Measurements from ENCODE around the gene ZNF281. TPM values are rescaled to one million over a fixed set of nuclear protein-coding genes. Genes with fewer than 3 reads are reported as not detected.

ZNF281 gene, protein sequence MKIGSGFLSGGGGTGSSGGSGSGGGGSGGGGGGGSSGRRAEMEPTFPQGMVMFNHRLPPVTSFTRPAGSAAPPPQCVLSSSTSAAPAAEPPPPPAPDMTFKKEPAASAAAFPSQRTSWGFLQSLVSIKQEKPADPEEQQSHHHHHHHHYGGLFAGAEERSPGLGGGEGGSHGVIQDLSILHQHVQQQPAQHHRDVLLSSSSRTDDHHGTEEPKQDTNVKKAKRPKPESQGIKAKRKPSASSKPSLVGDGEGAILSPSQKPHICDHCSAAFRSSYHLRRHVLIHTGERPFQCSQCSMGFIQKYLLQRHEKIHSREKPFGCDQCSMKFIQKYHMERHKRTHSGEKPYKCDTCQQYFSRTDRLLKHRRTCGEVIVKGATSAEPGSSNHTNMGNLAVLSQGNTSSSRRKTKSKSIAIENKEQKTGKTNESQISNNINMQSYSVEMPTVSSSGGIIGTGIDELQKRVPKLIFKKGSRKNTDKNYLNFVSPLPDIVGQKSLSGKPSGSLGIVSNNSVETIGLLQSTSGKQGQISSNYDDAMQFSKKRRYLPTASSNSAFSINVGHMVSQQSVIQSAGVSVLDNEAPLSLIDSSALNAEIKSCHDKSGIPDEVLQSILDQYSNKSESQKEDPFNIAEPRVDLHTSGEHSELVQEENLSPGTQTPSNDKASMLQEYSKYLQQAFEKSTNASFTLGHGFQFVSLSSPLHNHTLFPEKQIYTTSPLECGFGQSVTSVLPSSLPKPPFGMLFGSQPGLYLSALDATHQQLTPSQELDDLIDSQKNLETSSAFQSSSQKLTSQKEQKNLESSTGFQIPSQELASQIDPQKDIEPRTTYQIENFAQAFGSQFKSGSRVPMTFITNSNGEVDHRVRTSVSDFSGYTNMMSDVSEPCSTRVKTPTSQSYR
- 7.0 and 29.7 TPM in 2 replicates for total RNA-seq (ENCODE audit: low replicate concordance)

DNA sequence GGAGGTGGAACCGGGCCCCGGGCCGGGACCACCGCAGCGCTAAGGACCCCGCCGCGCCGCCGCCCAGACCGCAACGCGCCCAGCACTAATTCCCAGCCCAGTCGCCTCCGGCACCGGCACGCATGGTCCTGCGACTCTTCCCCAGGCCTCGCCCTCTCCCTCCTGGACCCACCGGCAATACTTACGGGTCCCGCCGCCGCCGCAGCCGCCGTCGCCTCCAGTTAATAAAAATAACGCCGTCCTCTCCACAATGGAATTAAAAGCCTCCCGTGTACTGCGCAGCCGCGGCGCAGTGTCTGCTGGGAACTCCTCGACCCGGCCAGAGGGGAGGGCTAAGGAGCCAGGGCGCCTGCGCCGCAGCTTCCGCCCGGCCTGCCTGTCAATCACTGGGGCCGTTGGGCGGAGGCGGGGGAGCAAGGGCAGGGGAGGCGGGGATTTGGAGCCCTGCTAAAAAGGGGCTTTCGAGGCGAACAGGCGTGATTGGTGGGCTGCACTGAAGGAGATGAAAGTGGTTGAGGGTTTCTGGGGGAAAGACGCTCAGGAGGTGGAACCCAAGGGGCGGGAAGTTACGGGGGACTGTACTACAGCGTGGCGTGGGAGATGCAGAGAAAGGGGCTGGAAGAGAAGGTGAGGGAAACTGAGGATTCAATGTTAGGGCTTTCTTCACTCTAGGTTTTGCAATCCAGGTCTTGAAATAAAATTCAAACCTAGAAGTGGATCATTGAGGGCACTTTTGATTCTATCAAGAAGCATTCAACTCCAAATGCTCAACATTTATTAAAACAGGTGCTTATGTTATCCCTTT lies at the start of gene ZNF281:
Gene ZNF281 (minus strand): TSS at position 276 of the 805 bp plus-strand sequence. CDS start 331 bp downstream, outside the sequence.
- TF ChIP-seq, protein P1, sequence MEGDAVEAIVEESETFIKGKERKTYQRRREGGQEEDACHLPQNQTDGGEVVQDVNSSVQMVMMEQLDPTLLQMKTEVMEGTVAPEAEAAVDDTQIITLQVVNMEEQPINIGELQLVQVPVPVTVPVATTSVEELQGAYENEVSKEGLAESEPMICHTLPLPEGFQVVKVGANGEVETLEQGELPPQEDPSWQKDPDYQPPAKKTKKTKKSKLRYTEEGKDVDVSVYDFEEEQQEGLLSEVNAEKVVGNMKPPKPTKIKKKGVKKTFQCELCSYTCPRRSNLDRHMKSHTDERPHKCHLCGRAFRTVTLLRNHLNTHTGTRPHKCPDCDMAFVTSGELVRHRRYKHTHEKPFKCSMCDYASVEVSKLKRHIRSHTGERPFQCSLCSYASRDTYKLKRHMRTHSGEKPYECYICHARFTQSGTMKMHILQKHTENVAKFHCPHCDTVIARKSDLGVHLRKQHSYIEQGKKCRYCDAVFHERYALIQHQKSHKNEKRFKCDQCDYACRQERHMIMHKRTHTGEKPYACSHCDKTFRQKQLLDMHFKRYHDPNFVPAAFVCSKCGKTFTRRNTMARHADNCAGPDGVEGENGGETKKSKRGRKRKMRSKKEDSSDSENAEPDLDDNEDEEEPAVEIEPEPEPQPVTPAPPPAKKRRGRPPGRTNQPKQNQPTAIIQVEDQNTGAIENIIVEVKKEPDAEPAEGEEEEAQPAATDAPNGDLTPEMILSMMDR (IDR thresholded peaks at IDR 0.05; ENCODE audit: insufficient read depth, low read length) = no peak
- DNase-seq (ENCODE audit: low read depth) = peak; percentile 92
- H3K4me3 ChIP-seq (ENCODE audit: low read depth, low read length) = peak within 1 kb of the TSS; percentile 86

DNA sequence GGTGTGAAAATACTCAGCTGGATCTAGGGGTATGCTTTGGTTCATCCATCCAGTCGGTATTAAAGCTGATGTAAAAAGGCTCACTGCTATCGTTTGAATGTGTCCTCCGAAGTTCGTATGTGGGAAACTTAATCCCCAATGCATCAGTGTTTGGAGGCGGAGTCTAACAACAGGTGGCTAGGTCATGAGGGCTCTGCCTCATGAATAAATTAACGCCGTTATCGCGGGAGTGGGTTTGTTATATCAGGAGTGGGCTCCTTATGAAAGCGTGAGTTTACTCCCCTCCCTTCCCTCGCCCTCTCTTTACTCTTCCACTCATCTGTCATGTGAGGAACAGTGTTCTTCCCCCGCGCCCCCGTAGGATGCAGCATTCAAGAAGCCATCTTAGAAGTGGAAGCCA lies 48.9 kb upstream of the ZNF281 start:
- no peak for DNase-seq (ENCODE audit: low read depth)
- TF ChIP-seq, protein P1 (IDR thresholded peaks at IDR 0.05; ENCODE audit: insufficient read depth, low read length) = no peak
- H3K4me3 ChIP-seq (ENCODE audit: low read depth, low read length) = no peak overlapping the region

DNA sequence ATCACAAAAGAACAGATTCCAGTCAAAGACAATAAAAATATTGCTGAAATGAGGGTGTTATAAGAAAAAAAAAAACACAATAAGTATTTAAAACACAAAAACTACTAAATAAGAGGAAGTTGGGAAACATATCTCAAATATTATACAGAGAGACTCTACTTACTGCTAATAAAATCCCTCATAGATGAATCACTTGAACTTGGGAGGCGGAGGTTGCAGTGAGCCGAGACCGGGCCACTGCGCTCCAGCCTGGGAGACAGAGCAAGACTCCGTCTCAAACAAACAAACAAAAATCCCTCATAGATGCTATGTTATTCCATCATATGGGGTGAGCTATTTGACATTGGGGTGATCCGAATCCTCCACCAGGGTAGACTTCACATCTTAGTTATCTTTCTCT lies 48.0 kb upstream of the ZNF281 start:
- TF ChIP-seq, protein P1 (IDR thresholded peaks at IDR 0.05; ENCODE audit: insufficient read depth, low read length) = no peak
- H3K4me3 ChIP-seq (ENCODE audit: low read depth, low read length) = no peak overlapping the region
- DNase-seq (ENCODE audit: low read depth) = no peak

DNA sequence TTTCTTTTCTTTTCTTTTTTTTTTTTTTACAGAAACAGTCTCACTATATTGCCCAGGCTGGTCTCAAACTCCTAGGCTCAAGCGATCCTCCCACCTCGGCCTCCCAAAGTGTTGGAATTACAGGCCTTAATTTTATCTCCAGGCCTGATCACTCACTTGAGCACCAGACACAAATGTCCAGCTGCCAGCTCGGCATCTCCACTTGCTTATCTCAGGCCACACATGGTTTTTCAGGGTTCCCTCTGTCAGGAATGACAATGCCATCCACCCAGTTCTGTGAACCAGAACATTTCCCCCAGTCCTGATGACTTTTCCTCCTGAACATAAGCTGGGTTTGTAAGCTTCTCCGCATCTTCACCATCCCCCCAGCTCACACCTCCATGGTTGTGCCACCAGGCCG lies 44.6 kb upstream of the ZNF281 start:
- H3K4me3 ChIP-seq (ENCODE audit: low read depth, low read length) = no peak overlapping the region
- TF ChIP-seq, protein P1 (IDR thresholded peaks at IDR 0.05; ENCODE audit: insufficient read depth, low read length) = no peak
- DNase-seq (ENCODE audit: low read depth) = no peak

DNA sequence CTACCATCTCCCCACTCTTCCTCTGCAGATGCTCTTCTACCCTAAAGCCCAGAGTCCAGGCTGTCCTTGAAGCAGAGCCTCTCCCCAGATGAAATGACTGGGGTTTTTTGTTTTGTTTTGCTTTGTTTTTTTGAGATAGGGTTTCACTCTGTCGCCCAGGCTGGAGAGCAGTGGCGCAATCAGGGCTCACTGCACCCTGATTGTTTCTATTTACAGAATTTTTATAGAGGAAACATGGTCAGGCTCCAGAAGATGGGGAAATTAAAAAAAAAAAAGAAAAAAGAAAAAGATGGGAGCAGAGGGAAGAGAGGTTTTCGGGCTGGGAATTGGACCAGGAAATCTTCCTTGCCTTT lies 43.7 kb upstream of the ZNF281 start:
- no peak for DNase-seq (ENCODE audit: low read depth)
- TF ChIP-seq, protein P1 (IDR thresholded peaks at IDR 0.05; ENCODE audit: insufficient read depth, low read length) = no peak
- H3K4me3 ChIP-seq (ENCODE audit: low read depth, low read length) = no peak overlapping the region

DNA sequence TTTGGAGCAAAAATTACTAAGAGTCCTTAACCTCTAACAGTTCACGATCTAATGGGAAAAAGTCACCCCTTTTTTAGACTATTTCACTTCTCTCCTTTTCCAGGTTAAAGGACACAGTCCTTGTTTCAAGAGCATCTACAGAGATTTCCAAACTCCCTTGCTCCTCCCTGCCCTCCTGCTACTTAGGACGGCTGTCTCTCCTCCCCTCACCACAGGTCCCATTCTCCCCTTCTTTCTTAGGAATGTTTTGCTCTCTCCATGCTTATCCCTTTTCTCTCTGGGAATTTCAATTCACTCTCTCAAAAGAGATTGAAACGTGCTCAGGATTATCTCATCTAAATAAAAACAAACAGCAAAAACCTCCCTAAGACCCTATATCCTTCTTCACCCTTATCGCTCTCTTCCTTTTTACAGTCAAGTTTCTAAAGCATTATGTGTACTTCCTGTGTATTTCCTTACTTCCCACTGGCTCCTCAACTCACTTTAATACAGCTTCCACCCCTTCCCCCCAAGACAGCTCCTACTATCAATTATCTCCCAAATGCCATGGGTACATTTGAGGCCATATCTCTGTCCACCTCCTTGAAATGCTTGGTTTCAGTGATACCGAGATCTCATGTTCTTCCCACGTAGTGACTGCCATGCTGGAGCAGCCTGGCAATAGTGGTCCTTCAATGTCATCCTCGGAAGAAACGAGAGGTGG lies 43.2 kb upstream of the ZNF281 start:
- H3K4me3 ChIP-seq (ENCODE audit: low read depth, low read length) = no peak overlapping the region
- no peak for DNase-seq (ENCODE audit: low read depth)
- TF ChIP-seq, protein P1 (IDR thresholded peaks at IDR 0.05; ENCODE audit: insufficient read depth, low read length) = no peak

Data from fibroblast of the aortic adventitia (primary cell).